ENCODE data around the gene GALNT3.

GALNT3 gene

DNA sequence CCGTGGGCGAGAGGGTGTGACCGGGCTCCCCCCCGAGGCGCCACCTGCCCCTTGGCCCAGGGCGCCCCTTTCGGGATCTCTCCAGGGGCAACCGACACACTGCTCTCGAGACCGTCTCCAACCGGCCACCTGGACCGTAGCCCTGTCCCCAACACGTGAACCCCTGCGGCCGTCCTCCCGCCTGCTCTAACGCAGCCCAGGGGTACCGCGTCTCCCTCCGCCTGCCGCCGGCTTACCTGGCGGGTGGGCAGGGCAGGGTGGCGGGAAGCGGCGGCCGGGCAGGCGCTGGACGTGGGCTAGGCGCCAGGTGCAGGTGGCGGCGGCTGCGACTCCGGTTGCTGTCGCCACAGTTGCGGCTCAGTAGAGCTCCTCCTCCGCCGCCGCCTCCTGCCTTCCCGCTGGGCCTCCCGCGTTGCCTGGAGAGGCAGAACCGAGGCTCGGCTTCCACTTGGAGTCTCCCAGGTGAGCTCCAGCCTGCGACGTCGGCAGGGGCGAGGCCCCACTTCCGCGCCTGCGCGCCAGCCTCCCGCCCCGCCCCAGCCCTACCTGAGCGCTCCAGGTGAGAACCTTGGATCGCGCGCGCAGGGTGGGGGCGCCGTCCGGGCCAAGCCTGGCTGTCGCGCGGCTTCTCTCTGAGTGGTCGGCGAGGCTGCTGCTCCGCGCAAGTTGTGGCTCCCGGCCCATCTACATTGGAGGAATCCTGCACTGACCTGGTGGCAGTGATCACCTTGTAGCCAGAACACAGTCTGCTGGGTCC lies at the start of gene GALNT3:
Gene GALNT3, minus strand, starts transcription at position 469 of the 757 bp plus-strand sequence. CDS start 23,547 bp downstream, outside the sequence.
- DNase-seq (ENCODE audit: low read depth in 2 of 2): no peak

DNA sequence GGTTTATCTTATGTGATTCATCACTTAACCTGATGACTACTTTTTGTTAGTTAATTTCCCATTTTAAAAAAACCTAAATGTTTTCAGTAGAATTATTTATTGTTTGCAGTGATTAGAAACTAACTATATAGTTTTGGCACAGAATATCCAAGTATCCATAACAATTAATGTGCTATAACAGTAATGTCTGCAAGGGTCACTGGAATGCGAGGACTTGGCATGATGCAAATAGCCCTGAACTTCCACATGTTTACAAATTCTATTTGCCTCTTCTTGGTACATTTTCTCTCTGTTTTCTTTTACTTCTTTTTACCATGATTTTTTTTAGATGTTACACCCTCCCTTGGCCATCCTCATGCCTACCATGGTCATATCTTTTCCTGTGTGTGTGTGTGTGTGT lies 49.3 kb upstream of the GALNT3 start:
- DNase-seq (ENCODE audit: low read depth in 2 of 2): no peak

- DNase-seq (ENCODE audit: low read depth in 2 of 2): no peak
These were observed 46.4 kb upstream of the GALNT3 start for GRCh38 chr2:165840333-165840958.

DNA sequence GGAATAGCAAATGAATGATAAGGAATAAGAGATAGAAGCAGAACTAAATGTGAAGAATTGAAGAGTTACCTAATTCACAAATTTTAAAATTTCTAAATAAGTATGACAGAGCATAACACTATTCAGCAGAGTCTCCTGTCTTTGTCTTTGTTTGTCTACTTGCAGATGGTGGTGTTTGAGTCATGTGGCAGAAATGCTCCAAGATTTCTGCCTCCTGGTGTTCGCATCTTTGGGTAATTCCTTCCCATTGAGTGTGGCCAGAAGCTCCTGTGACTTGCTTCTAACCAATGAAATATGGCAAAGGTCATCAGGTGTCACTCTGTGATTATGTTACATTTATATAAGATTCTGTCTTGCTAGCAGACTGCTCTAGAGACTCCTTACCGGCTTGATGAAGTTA lies 45.6 kb upstream of the GALNT3 start:
- DNase-seq (ENCODE audit: low read depth in 2 of 2): no peak

GRCh38 chr2:165837122-165837521 lies 43.1 kb upstream of the GALNT3 start:
- no peak for DNase-seq (ENCODE audit: low read depth in 2 of 2)

DNA sequence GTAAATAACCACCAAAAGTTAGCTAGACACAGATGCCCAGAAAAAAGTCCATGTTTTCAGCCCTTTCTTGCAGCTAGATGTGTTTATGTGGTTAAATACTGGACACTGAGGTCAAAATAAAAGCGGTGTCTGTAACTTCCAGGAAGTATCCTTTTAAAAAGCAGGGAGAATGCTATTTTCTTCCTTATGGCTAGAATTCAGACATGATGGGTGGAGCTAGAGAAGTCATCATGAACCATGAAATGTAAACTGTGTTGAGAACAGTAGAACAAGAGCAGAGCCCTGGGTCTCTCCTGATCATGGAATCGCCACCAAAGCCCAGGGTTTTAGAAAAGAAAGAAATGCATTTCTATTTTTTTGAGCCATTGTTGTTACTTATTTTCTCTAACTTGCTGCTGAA lies 41.3 kb upstream of the GALNT3 start:
- no peak for DNase-seq (ENCODE audit: low read depth in 2 of 2)

DNA sequence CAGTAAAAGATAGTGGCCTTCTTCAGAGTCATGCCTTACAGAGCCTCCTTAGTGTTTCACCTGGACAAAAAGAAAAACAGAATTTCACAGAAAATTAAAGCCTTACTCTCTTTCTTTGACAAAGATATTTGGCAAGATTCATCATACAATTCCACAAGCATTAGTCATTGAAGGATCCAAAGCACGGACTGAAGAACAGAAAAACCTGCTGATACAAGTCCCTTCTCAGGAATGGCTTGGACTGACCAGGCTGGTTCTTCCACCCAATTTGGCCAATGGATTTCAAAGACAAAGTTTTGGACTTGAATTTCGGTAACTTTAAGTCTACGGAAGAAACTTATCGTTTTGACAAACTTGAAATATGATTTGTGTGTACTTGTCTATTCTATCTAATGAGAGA lies 39.1 kb upstream of the GALNT3 start:
- DNase-seq (ENCODE audit: low read depth in 2 of 2): no peak

GRCh38 chr2:165827921-165828276 lies 33.9 kb upstream of the GALNT3 start:
- DNase-seq (ENCODE audit: low read depth in 2 of 2): no peak

DNA sequence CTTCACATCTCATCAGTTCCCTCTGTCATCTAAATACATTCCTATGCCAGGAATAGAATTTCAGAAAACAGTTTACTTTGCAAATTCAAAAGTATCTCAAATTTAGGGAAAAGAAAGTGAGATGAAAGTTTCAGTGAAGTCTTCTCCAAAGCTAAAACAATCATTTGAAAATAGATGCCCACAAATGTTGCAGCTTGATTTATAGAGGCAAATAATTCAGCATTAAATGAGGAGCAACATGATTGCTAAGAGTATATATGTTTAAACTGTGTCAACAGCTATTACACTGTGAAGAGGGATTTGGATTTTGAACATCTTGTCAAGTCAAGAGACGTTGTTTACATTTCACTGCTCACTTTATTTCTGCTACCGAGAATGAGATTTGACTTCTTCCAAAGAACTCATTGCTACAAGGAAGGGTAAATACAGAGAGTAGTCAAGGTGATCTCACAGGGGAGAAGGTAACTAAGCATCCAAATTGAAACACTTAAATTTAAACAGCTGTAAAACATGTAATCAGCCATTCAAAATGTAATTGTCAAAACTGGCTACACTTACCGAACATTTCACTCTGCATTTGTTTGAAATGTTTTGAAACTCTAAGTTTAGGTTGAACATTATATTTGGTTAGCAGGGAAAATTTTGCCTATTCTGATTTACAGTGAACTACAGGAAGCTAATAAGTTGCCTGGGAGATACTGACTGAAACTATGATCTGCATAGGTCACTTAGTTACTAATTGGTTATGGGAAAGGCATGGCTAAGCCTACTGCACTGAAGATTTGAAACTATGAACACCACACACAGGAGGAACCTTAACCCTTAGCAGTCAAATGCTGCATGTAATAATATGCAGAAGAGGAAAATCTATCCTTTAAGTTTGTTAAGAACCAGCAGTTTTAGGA lies 33.2 kb upstream of the GALNT3 start:
- DNase-seq (ENCODE audit: low read depth in 2 of 2): no peak

DNA sequence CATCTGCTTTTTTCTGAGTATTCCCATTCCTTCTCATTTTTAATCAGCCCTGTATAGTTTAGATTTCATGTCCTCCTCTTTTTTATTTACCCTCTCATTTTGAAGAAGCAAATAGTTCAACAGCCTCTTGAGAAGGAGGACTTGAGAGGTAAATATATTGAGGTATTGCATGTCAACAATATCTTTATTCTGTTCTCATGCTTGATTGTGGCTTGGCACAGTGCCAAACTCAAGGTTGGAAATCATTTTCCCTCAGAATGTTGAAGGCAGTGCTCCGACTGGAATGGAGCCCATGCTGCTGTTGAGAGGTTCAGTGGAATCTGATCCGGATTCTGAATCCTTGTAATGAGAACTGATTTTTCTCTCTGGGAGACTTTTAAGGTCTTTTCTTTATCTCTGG lies 31.0 kb upstream of the GALNT3 start:
- DNase-seq (ENCODE audit: low read depth in 2 of 2): no peak

- DNase-seq (ENCODE audit: low read depth in 2 of 2): no peak
These were observed 26.2 kb upstream of the GALNT3 start for GRCh38 chr2:165820296-165820695.

DNA sequence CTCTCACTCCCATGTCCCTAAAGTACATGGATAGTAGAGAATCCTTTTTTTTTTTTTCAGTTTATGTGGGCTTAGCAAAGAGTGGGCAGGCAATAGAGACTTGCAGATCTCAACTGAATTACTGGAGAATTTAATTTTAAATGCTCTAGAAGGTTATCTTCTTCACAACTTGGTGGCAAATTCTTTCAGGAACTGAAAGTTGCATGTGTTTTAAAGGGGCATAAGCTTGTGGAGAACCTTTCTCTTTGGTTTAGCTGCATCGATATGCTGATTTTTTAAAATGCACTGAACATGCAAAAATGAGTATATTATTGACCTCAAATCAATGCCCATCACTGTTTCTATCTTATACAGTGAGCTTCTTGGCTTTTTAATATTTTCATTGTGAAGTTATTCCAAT lies 24.9 kb upstream of the GALNT3 start:
- DNase-seq (ENCODE audit: low read depth in 2 of 2): no peak

DNA sequence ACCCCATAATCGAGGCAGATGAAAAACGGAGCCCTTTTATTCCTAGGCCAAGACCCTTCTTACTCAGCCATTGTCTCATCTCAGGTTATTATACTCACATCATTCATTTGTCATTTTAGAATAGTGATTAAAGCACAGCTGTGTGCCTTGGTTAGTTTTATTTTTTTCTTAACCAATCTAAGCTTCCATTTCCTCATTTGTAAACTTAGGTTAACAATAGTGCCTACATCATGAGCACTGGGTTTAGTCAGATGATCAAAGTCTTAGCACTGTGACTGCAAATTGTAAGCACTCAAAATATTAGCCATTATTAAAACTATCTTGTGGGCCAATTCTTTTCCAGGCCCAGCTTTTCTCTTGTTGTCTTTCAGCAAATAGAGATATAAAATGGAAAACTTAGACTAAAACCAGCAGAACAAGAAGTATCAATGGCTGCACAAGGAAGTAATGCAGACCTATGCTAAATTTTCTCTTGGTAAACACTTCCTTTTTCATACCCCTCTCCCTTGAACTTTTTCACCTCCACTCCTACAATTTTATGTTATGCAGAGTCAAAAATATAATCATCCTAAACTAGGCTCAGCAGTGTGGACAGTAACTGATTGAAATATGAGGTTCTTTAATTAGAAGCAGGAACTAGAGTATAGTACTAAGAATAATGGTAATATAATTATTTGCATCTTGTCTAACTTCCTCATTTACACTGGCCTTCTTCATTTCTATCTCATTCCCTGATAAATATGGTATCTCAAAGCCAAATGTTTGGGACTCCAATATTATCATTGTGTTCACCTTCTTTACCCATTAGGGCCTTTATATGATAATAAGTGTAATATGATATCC lies 21.5 kb upstream of the GALNT3 start:
- no peak for DNase-seq (ENCODE audit: low read depth in 2 of 2)

DNA sequence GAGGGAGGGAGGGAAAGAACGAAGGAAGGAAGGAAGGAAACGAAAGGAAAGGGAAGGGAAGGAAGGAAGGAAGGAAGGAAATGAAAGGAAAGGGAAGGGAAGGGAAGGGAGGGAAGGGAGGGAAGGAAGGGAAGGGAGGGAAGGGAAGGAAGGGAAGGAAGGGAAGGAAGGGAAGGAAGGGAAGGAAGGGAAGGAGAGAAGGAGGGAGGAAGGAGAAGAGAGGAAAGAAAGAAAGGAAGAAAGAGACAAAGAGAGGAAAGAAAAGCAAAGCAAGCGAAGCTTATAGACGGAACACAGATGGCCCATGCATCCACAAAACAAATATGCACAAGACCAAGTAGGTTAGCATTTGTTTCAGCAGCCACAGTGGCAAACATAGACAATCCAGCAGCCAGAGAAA lies 20.4 kb upstream of the GALNT3 start:
- DNase-seq (ENCODE audit: low read depth in 2 of 2): no peak

GRCh38 chr2:165811592-165812370 lies 17.7 kb upstream of the GALNT3 start:
- no peak for DNase-seq (ENCODE audit: low read depth in 2 of 2)

GRCh38 chr2:165810418-165810817 lies 16.4 kb upstream of the GALNT3 start:
- no peak for DNase-seq (ENCODE audit: low read depth in 2 of 2)

DNA sequence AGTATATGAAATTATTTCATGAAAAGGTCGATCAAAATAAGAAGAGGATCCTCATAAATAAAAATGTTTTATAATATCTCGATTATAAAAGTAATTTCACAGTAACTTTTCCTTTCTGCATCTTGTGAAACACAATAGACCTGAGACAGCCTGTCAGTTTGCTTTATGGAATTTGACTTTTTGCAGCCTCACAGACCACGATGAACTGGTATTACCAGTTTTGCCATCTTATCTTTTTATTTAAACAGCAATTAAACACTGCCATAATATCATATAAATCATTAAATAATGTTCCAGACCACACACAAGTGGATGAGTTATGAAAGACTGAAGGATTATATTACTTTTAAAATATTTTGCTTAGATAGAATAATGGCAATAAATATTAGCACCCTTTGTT lies 10.7 kb upstream of the GALNT3 start:
- DNase-seq (ENCODE audit: low read depth in 2 of 2): no peak

DNA sequence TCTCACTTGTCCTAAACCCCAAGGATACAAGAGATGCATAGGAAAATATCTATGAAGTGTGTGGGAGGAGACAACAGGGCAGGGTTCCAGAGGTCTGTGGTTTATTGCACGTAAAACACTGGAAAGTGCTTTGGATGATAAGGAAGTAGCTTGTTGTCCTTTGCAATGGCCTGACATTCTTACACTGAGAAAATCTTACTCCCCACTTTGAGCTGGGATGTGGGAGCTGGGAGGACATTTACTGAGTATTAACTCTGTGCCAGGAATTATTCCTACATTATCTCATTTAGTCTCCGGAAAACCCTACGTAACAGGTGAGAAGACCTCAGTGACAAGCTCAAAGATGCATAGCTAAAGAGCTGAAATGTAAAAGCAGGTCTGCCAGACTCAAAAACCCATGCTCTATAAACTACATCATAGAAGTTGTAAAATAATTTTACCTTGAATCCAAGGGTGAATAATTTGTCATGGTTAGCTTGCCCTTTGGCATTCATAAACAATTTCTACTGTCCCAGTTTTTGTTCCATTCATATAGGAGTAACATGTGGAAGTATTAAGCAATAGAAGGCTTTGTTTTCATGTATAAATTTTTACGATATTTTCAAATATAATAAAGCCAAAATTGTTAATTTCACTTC lies 9.2 kb upstream of the GALNT3 start:
- DNase-seq (ENCODE audit: low read depth in 2 of 2): no peak

DNA sequence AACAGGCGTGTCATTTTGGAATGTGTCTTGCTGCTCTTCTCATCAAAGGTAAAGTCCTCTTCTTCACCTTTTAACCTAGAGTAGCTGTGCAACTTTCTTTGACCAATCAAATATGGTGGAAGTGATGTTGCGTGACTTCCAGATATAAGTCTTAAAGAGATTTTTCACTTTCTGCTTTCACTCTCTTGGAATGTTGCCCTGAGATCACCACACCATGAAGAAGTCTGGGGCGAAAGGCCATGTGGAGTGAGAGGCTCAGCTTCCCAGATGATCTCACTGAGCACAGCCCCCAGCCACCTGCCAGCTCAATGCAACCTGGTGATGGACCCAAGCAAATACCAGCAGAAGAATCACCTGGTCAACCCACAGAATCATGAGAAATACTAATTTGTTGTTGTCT lies 7.1 kb upstream of the GALNT3 start:
- DNase-seq (ENCODE audit: low read depth in 2 of 2): no peak

GRCh38 chr2:165796819-165797530 lies 2.9 kb upstream of the GALNT3 start:
- no peak for DNase-seq (ENCODE audit: low read depth in 2 of 2)
